SU-DHL-6 (cell line): ENCODE results near the gene TMEM164.

ENCODE experiments used
- EZH2phosphoT487 ChIP-seq: fragments of 200-600 bp; sonication (generic), shearing (Covaris generic); conservative IDR thresholded peaks from 2 replicates; pipeline ENCODE4 v1.6.1; 2018; ENCODE audit warnings: mild to moderate bottlenecking, antibody characterized with exemption, low read length, moderate library complexity, mixed read lengths
- TF ChIP-seq, protein P1 (sequence below): fragments of 200-600 bp; sonication (generic); IDR thresholded peaks from one replicate; pipeline ENCODE4 v1.5.1; 2017; ENCODE audit warnings: antibody characterized with exemption, mild to moderate bottlenecking, low read length, moderate library complexity; ENCODE audit not compliant: insufficient read depth, poor library complexity, severe bottlenecking

DNA sequence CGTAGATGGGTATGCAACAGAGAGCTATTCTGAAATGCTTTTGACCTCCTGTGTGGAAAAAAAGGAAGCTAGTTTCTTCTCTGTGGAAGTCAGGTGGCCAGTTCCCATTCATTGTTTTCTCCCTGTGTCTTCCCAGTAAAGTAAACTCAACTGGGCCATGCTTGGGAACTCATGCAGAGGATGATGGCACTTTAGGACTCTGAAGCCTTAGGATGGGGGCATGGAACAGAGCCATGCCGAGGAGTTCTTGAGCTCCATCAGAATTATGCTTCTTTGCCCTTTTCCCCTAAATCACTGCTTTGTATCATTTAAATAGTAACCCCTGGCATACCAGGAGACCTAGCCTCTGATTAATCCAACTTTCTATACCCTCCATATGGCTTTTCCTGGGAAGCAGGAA is 3.2 kb downstream of the TMEM164 start:
- TF ChIP-seq, protein P1, sequence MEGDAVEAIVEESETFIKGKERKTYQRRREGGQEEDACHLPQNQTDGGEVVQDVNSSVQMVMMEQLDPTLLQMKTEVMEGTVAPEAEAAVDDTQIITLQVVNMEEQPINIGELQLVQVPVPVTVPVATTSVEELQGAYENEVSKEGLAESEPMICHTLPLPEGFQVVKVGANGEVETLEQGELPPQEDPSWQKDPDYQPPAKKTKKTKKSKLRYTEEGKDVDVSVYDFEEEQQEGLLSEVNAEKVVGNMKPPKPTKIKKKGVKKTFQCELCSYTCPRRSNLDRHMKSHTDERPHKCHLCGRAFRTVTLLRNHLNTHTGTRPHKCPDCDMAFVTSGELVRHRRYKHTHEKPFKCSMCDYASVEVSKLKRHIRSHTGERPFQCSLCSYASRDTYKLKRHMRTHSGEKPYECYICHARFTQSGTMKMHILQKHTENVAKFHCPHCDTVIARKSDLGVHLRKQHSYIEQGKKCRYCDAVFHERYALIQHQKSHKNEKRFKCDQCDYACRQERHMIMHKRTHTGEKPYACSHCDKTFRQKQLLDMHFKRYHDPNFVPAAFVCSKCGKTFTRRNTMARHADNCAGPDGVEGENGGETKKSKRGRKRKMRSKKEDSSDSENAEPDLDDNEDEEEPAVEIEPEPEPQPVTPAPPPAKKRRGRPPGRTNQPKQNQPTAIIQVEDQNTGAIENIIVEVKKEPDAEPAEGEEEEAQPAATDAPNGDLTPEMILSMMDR, result no peak
- no peak for TF ChIP-seq EZH2phosphoT487
